ENCODE data around the gene SLC25A3.
"Not testable (repeated sequence)": the region's sequence is repeated elsewhere in the genome, so short reads cannot be mapped to it uniquely, and the experiment has no call there.

SLC25A3 gene

DNA sequence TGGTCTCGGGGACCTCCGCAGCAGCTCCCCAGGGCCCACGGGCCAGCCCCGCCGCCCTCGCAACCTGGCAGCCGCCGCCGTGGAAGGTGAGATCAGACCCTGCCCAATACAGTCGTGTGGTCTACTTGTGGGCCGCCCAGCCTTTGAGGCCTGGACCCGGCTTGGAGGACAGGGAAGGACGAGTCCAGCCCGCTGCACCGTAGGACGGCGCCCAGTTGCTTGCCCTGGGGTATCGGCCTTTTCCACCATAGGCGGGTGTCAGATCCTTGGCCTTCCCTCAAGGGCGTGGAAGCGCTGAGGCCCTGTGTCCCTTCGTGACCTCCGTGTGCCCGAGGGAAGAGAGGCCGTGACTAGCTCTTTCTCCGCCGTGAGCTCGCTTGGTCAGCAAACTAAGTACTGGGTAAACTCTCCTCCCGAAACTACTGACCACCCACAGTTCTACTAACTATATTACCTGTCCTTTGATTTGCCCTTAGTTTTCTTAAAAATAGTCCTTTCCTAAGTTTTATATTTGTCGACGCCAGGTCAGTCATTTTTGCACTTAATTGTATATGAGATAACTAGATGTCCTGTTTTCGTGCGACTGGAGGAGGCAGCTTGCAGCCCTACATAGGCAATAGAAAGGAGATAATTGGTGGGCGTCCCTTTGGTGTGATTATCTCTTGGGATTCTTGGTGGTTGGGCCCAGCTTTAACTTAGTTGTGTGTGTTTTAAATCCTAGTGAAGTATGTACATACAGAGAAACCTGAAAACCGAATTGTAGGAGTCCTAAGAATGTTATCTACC is 757 bp downstream of the SLC25A3 start:
- DNase-seq (ENCODE audit: low read depth, low spot score), result peak; percentile 9

DNA sequence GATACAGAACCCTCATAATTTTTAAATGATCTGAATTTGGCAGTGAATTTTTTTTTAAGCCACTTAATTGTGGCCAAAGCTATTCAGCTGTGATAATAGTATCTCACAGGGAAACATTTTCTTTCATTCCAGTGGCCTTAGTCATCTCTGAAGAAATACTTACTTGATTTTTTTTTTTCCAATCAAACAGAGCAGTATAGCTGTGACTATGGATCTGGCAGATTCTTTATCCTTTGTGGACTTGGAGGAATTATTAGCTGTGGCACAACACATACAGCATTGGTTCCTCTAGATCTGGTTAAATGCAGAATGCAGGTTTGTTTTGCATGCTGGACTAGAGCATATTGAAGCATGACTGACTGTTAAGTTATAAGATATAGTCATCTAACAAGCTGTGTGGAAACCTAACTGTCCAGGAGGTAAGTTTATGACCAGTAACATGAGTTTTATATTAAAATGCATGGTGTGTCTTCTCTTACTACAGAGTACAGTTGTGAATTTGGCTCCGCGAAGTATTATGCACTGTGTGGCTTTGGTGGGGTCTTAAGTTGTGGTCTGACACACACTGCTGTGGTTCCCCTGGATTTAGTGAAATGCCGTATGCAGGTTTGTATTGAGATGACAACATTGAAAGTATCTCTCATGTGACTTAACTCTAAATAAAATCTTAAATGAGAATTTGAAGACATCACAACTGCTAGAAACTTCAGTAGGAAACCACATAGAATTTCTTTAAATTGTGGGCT is 1.9 kb downstream of the SLC25A3 start:
- DNase-seq (ENCODE audit: low read depth, low spot score), result no peak

DNA sequence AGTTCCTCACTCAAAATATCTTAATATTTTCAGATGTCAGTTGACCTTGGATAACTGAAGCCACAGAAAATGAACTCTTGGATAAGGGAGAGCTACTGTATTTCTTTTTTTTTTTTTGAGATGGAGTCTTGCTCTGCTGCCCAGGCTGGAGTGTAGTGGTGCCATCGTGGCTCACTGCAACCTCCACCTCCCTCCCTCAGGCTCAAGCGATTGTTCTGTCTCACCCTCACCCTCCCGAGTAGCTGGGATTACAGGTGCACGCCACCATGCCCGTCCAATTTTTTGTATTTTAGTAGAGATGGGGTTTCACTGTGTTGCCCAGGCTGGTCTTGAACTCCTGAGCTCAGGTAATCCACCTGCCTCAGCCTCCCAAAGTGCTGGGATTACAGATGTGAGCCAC is 3.8 kb downstream of the SLC25A3 start:
- not testable (repeated sequence) for DNase-seq (ENCODE audit: low read depth, low spot score)

DNA sequence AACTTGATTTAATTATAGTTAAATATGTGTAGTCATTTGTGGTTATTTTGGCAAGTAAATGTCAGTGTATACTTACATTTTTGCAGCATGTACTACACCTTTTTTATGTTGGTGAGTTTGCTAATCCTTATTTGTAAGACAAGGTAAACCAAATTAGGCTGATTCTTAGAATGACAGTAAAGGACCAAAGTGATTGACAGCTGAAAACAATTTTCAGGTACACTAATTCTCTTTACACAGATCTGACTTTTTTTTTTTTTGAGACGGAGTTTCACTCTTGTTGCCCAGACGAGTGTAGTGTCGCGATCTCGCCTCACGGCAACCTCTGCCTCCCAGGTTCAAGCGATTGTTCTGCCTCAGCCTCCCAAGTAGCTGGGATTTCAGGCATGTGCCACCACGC is 8.4 kb downstream of the SLC25A3 start:
- no peak for DNase-seq (ENCODE audit: low read depth, low spot score)

DNA sequence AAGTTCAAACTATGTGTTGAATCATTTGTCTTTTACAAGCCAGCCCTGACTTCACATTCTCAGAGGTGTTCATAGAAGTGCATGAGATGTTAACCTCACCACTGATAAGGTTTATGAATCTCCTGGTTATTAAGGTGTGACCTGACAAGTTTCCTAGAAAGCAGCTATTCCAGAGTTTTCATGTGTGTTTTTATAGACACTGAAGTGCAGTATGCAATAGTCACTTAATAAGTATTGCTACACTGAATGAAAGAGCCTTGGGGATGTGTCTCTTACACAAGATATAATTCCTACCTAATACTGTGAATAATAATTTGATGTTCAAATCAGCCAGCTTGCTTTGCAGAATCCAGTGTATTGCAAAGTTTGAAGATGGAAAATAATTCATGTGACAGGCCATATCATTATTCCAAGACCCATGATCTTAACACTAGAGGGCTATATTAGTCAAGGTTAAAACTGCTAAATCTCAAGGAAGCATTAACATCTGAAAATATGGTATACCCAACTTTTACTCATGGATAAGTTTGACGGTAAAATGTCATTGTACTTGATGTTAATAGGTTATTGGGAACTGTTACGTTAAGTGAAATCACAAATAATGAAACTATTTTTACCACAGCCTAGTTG is 13.0 kb downstream of the SLC25A3 start:
- no peak for DNase-seq (ENCODE audit: low read depth, low spot score)

DNA sequence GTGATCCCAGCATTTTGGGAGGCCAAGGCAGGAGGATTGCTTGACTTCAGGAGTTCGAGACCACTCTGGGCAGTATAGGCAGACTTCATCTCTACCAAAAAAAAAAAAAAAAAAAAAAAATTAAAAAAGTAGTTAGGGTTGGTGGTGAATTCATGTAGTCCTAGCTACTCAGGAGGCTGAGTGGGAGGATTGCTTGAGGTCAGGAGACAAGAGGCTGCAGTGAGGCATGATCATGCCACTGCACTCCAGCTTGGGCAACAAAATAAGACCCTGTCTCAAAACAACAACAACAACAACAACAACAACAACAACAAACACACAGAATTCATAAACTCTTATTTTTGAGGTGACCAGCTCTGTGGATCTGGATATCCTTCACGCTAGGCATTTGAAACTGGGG is 17.1 kb downstream of the SLC25A3 start:
- no peak for DNase-seq (ENCODE audit: low read depth, low spot score)

DNA sequence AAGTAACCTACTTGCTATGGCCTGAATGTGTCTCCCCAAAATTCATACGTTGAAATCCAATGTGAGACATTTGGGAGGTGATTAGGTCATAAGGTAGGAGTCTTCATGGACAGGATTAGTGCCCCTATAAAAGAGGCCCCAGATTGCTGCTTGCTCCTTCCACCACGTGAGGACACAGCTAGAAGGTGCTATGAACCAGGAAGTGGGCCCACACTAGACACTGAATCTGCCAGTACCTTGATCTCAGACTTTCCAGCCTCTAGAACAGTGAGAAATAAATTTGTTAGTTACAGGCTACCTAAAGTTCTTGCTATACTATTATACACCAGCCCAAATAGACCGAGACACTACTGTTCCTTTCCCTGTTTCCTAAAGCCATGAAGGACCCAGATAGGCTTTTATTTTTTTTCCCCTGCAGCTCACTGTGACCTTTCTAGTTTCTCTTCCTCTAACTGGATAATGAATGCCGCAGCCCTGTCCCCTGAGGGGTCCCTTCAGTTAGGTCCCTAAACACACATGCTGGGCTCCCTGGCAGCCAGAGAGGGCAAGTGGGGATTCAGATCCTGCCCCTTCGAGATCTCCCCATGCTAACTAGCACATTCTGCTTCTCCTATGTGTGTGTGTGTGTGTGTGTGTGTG is 19.3 kb downstream of the SLC25A3 start:
- no peak for DNase-seq (ENCODE audit: low read depth, low spot score)

DNA sequence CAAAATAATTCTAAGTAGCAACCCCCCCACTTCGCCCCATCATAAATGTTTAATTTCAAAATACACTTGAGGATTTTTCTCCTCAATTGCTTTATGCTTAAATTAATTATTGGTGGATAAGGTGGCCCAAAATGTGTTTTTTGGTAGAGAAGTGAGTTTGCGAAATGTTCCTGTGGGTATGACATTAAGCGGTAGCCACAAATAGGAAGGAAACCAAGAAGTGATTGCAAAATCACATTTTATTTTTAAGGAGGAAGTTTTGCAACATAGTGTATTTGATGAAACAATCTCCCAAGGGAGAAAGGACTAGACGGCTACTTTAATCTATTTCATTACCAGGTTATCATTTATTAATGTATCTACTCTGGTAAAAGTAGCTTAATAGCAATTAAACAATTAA is 25.5 kb downstream of the SLC25A3 start:
- no peak for DNase-seq (ENCODE audit: low read depth, low spot score)

DNA sequence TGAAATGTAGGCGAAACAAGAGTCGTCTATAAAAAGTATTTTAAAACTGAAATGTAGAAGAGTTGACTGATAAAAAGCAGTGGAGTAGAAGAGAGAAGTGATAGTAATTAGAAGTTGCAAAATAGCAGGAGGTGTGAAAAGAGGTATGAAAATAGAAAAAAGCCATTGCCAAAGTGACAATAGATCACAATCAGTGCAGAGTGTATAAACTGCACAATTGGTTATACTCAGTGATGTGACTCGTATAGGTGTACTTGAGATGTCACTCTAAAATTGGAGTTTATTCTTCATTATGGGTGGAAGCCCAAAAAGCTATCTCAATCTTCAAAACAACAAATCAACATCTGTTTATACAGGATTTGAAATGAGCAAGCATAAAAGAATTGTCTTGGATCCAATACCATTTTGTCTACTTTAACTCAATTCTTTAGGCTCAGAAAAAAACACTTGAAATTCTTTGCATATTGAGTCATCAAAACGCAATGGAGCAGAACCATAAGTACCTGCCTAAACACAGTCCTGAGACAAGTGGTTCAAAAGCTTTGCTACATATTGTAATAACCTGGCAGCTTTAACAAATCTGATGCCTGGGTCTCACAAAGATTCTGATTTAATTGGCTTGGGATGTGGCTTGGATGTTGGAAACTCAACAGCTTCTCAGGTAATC is 42.3 kb downstream of the SLC25A3 start:
- no peak for DNase-seq (ENCODE audit: low read depth, low spot score)

DNA sequence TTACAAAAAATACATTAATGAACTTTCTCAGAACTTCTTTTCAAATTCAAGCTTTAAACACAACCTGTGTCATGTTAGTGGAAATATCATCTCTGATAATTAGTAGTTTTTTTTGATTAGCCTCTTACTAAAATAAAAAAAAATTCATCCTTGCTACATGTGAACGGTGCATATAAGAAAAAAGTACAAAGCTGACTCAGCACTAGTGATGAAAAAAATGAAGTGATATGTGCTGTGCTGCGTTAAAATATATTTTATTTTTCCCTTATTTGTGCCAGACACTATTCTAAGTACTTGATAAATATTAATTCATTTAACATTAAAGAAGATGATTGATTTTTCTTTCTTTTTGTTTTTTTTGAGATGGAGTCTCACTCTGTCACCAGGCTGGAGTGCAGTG is 43.6 kb downstream of the SLC25A3 start:
- no peak for DNase-seq (ENCODE audit: low read depth, low spot score)

DNA sequence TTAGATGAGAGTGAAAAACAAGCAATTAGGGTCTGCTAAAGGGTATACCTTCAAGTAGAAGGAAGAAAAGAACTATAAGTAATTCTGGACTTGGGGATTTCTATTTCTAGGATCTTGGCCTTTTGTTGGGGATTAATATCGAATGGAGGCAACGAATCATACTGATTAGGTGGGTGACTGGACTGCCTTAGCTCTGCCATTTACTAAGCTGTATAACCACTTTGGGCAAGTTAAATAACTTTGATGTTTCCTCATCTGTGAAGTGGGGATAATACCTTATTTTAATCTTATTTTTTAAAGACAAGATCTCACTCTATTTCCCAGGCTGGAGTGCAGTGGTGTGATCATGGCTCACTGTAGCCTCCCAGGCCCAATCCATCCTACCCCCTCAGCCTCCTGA is 44.5 kb downstream of the SLC25A3 start:
- no peak for DNase-seq (ENCODE audit: low read depth, low spot score)

DNA sequence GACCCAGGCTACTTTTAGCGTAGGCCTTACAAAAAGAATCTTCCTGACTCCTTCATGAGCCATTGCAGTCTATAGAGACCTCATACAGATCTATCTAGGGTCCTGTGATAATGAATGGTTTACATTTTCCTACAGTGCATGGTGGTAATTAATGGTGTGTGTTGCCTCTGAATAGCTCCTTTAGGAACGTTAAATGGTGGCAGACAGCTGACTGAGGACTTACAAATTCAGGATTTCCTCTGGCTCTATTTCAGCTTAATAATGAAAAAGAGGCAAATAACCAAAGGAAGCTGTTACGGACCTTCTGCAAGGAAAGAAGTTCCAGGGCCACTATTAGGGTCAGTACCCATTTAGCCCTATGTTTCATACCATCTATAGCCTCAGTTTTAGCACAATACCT is 46.0 kb downstream of the SLC25A3 start:
- DNase-seq (ENCODE audit: low read depth, low spot score), result no peak

DNA sequence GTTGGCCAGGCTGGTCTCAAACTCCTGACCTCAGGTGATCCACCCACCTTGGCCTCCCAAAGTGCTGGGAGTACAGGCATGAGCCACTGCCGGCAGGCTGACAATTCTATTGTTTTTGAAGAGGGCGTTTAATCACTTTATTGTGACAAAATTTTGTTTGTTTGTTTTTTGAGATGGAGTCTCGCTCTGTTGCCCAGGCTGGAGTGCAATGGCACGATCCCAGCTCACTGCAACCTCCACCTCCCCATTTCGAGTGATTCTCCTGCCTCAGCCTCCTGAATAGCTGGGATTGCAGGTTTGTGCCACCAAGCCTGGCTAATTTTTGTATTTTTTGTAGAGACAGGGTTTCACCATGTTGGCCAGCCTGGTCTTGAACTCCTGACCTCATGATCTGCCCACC is 49.3 kb downstream of the SLC25A3 start:
- DNase-seq (ENCODE audit: low read depth, low spot score), result not testable (repeated sequence)

DNA sequence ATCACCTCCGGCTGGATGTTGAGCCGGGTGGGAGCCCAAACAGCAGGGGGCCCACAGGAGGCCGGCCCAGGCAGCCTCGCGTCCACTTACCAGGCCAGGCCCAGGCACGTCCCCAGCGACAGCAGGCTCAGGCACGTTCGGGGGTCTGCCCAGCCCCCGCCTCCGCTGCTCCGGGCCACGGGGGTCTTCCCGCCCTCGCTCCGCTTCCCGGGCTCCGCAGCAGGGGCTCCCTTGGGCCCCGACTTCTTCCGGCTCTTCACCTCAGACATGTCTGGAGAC is 50.9 kb downstream of the SLC25A3 start:
- DNase-seq (ENCODE audit: low read depth, low spot score), result no peak

DNA sequence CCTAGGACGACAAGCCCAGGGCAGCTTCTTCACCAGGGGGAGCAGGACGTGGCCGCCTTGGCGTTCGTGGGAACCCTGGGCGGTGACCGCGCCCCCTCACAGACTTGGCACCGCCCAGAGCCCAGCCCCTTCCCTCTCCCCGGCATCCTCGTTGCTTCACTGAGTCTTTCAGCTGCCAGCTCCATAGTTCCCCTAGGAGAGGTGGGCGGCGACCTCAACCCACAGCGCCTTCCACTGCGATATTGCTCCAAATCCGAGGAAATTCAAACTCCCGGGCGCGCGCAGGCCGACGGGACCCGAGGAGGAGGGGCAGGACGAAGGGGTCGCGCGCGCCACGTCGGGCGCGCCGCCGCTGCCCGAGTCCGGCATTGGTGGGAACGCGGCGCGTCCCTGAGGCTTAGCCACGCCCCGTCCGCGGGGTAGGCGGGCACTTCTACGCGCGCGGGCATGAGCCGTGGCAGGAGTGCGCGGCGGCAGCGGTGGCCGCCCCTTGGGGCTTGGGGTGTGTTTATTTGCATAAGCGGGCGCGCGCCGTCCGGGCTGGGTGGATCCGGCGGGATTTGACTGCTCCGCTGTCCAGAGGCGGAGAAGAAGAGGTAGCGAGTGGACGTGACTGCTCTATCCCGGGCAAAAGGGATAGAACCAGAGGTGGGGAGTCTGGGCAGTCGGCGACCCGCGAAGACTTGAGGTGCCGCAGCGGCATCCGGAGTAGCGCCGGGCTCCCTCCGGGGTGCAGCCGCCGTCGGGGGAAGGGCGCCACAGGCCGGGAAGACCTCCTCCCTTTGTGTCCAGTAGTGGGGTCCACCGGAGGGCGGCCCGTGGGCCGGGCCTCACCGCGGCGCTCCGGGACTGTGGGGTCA is 51.5 kb downstream of the SLC25A3 start, which contains the start of the genes APAF1 and IKBIP:
Gene APAF1 (plus strand): TSS at position 579 of the 860 bp plus-strand sequence. CDS start 3,070 bp downstream, outside the sequence.
Gene IKBIP (minus strand): TSS at position 77 of the 860 bp plus-strand sequence. CDS start 87 bp downstream, outside the sequence.
- peak; percentile 94 for DNase-seq (ENCODE audit: low read depth, low spot score)

DNA sequence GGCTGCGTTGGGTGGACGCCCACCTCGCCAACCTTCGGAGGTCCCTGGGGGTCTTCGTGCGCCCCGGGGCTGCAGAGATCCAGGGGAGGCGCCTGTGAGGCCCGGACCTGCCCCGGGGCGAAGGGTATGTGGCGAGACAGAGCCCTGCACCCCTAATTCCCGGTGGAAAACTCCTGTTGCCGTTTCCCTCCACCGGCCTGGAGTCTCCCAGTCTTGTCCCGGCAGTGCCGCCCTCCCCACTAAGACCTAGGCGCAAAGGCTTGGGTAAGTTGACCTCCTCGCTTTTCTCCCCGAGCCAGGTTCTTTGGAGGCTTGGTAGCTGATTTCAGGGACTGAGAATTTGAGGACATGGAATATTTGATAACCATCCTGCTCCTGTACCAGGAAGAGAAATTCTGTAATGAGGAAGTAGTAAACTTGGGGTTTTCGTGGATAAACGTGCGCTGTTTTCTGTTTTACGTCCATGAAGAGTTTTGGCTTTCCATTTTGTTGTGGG is 52.1 kb downstream of the SLC25A3 start:
- DNase-seq (ENCODE audit: low read depth, low spot score), result no peak

DNA sequence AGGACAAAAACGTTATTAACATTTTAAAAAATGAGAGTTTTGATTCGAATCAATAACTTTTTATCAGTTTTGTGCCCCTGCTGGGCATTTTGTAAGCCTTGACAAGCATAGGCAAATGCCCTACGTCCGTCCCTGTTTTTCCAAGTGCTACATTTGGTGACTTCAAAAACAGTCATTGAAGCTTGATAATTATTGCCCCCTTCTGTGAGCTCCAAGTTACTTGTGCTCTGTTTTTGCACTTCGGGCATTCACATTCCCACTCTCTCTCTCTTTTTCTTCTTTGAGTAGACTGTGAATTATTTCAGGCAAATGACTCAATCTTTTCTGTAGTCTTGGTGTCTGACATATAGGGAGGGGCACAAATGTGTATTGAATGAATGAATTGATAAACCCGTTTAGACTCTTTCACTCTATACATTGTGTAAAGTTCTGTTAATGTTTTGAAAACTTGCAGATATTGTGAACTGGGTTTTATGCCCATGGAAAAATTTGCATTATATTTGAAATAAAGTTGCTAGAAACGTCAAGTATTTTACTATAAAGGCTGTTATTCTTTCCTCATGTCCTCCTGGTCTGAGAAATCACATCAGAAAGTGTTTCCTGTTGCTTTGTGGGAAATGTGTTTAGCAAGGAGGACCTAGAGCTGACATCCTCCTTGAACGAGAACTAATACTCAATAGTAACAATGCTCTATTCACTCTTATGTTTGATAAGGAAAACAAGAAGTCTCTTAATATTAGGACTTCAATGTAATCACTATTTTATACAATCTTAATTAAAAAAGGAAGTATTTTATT is 53.0 kb downstream of the SLC25A3 start:
- no peak for DNase-seq (ENCODE audit: low read depth, low spot score)

DNA sequence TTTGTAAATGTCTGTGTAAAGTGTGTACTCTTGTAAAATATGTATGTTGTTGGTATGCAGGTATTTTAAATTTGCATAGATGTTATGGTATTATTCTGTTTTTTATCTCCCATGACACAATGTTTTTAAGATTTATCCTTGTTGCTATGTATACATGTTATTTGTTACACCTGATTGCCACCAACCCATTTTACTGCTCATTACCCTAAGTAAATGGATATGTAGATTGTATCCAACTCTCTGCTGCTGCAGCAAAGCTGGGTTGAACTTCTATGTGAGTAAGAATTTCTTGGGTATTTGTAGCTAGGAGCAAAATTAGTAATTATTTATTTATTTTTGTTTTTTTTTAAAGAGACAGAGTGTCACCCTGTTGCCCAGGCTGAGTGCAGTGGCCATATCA is 57.8 kb downstream of the SLC25A3 start:
- no peak for DNase-seq (ENCODE audit: low read depth, low spot score)

DNA sequence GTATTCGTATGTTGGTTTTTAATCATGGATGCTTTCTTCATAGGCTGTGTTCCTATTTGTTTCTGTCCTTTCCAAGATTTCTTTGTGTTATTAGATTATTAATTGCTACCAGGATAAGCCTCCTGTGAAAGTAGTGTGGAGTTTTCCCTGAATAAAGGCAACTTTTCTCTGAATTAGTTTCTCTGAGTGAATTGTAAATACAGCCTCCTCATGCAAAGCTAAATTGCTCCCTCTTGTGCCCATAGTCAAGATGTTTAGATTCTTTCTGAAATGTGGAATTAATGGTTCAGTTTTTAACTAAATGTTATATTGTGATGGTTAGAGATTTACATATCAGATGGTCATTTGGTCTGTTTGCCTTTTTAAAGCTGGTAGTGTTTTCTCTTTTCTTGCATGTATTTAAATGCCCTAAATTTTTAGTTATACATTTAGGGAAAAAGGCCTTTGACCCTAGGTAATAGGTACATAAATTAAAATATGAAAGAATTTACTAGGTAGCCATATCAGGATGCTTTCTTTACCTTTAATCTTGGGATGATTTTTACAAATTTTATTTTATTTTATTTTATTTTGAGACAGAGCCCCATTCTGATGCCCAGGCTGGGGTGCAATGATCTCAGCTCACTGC is 60.5 kb downstream of the SLC25A3 start:
- DNase-seq (ENCODE audit: low read depth, low spot score), result no peak
